Central memory CD4-positive, alpha-beta T cell (primary cell): ENCODE measurements around the gene CSMD2.
"Not testable (repeated sequence)": the region's sequence is repeated elsewhere in the genome, so short reads cannot be mapped to it uniquely, and the experiment has no call there.

Experiments
- DNase-seq: peaks from one replicate; pipeline ENCODE4 v3.0.0; 2022
- total RNA-seq, 3 experiments: gene quantifications; one replicate each; lab custom pipeline; 2026; lab: John Stamatoyannopoulos, UW

Gene CSMD2
- 0 reads per million in 3 experiments for total RNA-seq

DNA sequence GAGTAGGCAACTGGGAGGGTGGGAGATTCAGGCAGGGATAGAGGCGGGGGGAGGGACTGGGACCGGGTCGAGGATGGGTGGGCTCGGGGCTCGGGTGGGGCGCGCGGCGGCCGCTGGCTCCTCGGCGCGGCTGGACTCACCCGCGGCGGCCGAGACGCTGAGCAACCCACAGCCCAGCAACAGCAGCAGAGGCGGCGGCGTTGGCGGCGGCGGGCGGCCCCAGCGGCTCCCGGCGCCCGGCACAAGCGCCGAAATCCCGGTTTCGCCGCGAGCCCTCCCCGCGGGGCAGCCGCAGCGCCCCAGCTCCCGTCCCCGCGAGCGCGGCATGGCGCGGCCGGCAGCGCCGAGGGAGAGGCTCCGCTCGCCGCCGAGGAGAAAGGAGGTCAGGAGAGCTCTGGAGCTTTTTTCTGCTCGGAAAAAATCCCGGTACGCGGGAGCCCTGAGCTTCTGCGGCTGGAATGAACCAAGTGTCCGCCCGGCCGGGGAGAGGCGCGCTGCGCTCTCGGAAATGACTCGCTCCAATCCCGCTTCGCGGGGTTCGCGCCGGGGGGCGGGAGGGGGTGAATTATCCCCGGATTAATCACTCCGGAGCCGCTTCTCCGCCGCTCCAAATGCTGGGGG lies at the start of gene CSMD2:
TSS of gene CSMD2 (minus strand) at position 460 of the 621 bp plus-strand sequence. CDS start at position 327, 133 bp downstream.
- DNase-seq, result no peak

DNA sequence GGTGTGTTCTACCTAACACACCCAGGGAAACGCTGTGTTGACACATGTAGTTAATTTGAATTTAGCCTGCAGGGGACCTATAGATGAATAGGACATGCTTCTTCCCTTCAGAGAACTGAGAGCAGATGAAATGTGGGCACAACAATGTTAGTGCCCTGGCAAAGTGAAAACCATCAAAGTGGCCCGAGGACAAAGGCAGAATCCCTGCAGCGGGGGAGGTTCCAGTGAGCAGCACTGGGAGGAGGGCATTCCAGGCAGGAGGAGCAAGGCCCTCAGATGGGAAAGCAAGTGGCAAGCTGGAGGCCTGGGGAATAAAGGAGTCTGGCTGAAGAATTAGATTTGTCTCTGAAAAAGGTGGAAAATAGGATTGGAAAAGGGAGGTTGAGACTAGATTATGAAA lies 48.9 kb upstream of the CSMD2 start:
- DNase-seq, result no peak

DNA sequence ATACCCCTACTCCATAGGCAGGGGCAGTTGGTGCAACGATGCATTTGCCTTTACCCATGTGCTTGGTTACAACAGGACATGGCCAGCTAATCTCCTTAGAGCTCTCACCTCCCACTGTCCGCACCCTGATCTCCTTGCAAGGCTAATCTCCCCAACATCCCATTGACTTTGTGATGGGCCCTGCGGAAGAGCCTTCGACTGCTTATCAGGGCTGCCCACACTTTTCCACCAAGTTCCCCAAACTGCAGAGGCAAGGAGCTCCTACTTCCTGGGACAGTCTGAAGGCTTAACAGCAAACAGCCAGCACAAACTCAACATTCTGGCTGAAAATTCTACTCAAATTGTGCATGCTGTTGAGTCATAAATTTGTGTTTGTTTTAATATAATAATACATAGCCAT lies 47.6 kb upstream of the CSMD2 start:
- no peak for DNase-seq

DNA sequence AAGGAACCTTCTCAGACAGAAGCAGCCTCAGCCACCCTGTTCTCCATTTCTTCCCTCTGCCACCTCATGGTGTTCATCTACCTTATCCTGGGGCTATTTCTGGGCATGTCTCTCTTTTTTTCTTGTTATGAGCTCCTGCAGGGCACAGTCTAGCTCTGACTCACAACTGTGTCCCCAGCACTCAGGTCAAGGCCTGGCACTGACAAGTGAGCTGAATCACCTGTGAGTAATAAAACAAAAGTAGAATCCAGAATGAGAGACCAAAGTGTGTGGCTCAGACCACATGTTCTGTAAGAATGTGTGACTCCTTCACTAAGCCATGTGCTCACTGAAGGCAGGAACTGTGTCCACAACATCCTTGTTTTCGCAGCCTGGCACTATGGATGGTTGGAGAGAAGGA lies 34.9 kb upstream of the CSMD2 start:
- DNase-seq, result no peak

DNA sequence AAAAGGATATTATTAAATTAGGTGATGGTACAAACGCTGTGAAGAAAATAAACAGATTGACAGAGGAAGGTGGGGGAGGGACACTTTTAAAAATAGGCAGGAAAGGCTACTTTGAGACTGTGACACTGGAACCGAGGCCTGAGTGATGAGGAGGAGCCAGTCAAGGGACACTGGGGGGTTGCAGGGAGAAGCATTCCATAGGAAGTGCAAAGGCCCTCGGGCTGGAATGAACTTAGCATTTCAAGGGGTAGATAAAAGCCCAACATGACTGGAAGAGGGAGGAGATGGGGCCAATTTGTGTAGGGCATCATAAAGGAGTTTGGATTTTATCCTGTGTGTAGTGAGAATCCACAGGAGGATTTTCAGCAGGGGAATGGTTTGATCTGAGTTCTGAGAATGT lies 27.6 kb upstream of the CSMD2 start:
- DNase-seq, result no peak

DNA sequence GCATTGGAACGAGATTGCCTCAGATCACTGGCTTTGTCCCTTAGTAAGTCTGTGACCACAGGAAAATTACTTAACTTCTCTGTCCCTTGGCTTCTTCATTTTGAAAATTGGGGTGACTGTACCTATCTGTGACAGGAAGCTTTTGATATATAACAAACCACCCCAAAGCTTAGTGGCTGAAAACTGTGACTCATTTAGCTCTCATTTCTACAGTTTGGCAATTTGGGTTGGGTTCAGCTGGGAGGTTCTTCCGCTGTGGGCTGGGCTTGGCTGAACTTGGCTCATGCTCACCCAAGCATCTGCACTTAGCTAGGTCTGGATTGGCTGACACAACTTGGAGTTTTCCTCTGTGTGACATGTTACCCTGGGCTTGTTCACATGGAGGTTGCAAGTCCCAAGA lies 25.7 kb upstream of the CSMD2 start:
- DNase-seq, result no peak

DNA sequence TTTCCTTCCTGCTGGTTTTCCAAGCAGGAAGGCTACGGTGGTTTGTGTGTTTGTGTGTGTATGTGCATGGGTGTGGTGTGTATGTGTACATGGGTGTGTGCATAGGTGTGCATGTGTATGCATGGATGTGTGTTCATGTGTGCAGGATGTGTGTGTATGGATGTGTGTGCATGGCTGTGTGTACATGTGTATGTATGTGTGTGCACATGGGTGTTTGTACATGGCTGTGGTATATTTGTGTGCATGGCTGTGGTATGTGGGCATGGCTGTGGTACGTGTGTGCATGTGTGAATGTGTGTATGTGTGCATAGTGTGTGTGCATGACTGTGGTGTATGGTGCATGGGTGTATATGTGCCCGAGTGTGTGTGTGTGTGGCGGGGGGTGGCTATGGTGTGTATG lies 24.0 kb upstream of the CSMD2 start:
- DNase-seq, result no peak

DNA sequence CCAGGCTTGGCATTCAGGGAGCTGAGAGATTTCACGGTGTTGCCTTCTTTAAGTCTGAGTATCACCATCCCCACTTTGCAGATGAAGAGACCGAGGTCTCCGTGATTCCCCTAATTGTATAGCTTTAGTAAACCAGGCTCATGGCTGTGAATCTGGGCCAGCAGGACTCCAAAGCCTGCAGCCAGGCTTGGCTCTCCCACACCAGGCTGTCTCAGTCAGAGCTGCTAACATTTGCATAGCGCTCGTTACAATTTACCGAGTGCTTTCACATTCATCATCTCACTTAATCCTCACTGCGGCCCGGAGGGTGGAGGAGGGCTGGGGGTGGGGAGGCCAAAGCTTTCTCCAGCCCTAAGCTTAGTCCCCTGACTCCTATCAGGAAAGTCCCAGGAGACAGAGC lies 23.4 kb upstream of the CSMD2 start:
- no peak for DNase-seq

DNA sequence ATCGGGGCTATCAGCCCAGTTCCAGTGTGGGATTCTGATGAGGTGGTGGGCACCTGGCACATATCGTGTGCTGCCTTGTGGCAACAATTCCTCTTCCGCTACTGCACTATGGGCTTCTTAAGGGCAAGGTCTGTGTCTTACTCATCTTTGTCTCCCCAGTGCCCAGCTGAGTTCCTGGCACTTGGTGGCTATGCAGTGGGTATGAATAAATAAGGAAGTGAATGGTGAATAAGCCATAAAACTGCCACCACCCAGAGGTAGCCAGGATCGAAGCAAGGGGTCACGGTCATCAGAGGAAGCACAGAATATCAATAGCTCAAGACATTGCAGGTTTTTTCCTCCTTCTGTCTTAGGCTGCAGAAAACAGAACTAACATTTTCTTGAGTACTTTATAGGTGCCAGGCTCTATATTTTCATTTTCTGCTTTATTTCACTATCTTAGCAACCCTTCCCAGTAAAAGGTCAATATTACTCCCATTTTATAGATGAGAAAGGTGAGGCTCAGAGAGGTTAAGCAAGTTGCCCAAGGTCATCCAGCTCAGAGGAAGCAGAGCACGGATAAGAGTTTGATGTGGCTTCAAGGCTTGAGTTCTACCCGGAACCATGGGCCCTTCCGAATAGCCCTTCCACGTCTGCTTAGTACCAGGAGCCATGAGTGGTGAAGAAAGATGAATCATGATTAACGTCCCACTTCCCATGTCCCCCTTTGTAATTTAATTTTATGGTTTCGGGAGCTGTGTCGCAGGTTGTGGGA lies 21.9 kb upstream of the CSMD2 start:
- DNase-seq, result no peak

DNA sequence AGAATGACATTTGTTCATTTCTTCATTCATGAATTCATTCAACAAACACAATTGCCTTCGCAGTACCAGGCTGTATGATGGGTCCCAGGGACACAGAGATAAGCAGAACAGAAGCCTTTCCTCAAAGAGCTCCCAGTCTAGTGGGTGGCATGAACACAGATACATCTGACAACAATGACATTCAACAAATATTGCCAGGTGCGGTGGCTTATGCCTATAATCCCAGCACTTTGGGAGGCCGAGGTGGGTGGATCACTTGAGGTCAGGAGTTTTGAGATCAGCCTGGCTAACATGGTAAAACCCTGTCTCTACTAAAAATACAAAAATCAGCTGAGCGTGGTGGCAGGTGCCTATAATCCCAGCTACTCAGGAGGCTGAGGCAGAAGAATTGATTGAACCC lies 18.4 kb upstream of the CSMD2 start:
- not testable (repeated sequence) for DNase-seq

DNA sequence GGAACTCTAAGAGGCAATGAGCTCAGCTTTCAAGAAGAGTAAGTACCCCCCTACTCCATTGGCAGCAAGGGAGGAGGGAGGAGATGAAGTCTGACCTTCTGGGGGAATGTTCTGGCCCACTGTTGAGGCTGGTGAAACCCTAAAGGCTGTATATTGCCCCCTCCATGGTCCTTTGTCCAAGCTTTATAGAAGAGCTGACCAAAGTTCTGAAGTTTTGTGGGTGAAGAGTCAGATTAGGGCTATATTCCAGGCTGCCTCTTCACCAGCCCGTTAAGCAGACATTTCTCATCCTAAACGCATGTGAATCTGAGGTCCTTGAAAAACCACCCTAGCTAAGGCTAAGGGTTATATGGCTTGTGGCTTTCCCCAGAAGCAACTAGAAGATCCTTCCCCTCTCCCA lies 13.0 kb upstream of the CSMD2 start:
- no peak for DNase-seq

DNA sequence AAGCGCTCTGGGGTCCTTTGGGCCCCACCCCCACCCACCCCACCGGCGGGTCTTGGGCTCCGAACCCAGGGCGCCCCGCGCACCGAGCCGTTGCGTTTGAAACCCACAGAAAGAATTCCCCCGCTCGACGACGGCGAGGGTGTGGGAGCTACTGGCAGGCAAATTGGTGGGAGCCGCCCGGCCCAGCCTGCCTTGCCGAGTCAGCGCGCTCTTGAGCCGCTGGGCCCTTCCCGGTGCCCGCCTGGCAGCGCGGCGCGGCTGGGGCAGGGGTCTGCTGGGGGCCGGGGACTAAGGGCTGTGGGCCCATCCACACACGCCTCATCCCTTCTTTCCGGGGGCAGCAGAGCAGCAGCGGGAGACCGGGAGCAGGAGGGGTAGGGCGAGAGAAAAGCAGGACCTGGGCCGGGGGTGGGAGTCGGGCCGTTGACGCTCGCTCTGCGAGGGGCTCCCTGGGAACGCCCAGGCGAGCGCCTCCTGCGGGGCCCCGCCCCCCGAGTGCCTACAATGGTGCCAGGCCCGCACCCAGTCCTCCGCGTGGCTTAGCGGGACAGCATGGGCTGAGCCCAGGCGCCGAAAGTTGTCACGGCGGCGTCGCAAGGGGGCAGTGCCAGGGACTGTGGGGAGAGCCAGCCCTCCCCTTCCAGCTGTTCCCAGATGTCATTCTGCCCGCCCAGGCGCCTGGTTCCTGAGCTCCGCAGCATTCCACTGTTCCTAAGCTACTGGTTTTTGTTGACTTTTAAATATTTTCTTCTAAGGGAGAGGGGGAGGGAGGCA lies 12.0 kb upstream of the CSMD2 start, which contains the start of gene C1orf94:
TSS of gene C1orf94 (plus strand) at position 78 of the 774 bp plus-strand sequence. CDS start 883 bp downstream, outside the sequence.
- DNase-seq, result no peak

DNA sequence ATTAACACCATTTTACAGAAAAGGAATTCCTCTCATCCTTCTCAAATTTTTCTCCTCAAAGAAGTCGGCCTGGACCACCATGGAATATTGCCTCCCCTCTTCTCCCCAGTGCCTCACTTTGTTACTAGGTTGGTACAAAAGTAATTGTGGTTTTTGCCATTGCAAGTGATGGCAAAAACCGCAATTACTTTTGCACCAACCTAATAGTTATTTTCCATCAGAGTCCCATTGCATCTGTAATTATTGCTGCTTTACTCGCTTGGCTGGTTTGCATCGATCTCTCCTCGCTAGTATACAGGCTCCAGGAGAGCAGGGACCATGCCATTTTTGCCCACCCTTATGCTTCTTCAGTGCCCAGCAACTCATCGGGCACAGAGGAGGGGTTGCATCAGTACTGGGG lies 10.7 kb upstream of the CSMD2 start:
- no peak for DNase-seq

DNA sequence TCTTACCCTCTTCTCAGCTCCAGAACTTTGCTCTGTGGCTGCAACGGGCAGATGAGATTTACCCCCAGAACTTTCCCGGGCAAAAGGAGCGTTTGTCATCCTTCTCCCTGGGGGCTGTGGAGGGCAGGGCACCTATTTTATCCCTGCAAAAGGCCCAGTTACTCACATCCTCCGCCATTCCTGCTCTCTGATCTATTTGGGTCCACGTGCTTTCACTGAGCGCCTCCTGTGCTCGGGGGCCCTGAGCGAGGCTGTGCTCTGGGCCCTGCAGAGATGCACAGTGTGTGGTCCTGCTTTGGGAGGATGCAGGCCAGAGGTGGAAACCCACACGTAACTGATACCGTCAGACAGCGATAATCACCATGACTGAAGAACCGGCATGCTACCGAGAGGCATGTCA lies 2.4 kb upstream of the CSMD2 start:
- no peak for DNase-seq

DNA sequence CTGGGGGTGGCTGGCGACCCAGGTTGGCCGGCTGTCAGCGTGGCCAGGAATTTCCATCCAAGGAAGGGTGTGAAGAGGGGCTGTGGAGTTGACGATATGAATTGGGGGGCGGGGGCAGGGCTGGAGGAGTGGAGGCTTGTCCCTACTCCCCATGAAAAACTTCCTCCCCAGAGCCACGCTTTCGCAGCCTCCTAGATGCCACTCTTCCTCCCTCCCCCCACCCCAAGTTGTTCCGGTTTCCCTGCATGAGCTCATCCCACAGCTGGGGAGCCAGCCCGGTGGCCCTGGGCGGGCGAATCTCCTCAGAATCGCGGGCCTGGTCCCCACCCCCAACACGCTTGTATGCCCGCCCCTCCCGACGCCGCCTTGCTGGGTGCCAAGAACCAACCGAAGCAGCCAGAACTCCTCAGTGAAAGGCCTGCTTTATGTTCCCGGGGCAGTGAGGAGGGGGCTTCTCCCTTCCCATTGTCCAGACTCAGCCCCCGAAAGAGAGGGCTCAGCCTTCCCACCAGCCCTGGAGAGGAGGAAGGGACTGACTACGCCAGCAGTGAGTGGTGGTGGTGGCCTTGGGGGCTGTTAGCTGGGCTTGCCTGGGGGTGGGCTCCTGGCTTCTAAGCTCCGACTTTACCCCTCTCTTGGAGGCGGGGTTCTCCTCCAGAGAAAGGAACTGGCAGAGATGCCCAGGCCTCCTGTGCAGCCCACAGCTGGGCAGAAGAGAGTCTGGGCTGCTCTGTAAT lies 1.8 kb upstream of the CSMD2 start:
- no peak for DNase-seq

DNA sequence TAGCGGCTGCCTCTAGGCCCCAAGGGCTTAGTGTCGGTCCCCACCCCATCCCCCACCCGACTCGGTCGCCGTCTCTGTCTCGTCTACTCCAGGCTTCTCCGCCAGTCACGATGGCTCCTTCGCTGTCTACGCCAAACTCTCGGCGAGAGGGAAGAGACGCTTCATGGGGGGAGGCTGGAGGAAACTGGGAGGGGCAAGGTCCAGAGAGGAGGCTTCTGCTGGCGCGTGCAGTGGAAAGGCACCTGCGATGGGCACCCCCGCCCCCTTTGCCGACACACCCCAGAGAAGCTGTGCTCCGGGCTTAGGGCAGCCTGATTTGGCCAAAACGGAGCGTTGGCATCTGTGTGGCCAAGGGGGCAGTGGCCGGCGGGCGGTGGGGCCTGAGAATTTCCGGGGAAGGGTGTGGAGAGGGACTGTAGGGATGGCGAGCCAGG lies 1.2 kb upstream of the CSMD2 start:
- no peak for DNase-seq

DNA sequence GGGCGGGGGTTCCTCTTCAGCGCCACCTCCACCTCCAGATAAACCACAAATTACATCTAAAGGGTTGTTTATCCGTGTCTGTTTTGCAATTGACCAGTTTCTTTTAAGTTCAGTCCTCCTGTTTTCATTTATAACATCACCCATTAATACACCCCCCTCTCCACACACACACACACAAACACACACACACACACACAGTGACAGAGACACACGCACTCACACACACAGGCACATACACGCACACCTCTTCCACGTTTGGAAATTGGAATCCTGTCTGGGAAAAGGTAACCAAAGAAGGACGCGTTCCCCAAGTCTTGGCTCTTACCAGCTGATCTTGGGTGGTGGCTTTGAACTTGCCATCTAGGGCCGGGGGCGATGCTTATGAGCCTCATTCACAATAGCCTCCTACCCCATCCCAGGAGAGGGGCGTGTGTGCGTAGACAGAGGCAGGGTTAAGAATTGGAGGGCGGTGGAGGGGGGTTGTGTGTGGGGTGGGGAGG lies 442 bp upstream of the CSMD2 start:
- no peak for DNase-seq

DNA sequence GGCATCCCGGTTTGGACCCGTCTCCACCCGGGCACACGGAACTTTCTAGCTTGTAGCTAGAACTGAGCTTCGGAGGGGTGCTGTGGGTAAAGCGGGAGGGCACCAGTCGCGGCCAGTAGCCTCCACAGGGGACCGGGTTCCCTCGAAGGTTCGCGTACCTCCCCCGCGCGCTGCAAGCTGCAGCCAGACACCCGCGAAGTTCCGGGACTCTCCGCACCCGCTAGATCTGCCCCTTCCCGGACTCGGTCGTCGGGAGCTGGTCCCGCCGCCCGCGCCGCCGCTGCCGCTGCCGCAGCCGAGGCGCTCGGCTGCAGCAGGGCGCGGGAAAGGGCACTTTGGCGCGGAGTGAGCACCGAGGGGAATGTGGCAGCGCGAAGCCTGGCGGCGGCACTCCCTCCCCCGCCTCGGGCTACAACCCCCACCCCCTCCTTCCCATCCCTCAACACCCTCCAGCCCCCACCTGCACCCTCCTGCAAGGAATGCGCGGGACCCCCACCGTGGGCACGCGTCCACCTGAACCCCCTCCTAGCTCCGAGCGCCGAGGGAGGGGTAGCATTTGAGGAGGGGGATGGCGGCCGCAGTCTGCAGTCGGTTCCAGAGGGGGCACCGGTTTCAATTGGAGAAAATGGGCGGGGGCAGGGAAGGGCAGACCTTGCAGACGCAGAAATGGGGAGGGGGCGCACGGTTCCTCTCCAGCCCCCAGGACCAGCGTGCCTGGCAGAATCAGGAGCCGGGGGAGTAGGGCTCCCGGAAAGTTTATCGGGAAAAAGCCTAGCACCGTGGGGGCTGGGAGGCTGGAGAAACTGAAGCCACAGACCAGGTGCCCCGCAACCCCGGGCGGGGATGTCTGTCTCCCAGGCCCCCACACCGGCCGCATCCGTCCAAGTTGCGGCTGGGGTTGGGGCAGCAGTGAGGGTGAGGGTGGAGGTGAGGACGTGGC lies 968 bp downstream of the CSMD2 start:
- DNase-seq, result no peak

DNA sequence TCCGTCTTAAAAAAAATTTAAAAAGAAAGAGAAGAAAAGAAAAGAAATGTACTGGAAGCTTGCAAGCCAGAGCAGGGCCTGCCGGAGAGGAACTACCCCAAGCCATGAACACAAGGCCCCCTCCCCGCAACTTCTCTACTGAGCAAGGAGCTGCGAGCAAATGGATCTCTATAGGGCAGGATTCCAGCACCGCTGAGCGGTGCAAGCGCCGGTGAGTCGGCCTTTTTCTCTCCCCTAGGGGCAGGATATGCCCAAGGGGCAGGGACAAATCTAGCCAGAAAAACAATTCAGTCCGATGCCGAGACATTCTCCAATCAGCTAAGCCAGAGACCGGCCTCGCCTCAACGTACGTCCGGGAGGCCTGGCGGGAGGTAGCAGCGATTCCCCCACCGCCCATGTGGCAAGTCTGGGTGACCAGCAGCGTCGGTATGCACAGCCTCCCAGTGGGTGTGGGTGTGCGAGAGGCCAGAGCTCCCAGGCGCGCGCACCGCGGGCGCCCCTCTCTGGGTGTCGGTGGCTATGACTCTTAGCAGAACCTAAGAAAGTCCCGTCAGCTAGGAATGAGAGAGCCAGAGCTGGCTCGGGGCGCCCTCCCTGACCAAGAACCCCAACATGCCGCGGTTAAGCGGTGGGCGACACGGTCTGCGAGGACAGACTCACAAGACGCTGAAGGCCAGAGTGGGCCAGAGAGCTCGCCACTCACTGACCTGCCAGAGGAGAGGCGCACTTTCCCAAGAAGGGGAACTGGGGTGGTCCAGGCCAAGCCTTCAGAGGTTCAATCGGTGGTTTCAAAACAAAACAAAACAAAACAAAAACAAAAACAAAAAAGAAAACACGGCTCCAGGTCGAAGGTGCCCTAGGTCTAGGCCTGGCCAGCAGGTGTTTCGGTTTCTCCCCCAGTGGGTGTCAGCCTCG lies 1.9 kb downstream of the CSMD2 start:
- no peak for DNase-seq

DNA sequence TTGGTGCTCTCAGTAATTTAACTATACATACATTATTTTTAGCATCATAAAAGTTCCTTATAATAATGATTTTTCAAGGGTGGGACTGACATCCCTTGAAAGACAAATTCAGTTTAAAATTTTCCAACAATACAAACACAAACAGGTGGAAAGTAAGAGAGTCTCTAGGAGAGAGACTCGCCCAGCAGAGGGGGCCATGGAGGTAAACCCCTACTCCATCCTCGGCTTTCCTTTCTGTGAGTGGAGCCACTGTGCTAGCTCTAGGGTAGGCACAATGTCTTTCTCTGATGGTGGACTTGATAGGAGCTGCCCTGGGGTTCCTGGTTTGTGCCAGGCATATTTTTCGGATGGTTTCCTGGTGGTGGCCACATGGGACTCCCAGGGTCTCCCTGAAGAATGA lies 8.3 kb downstream of the CSMD2 start:
- no peak for DNase-seq
